HEK293 (cell line): ENCODE data around the gene SULF2.

Experiments
- CTCF ChIA-PET: fragments of 350-600 bp; formaldehyde crosslinking; extraction: SDS; loops from one replicate; lab custom pipeline; 2021; ENCODE audit warnings: antibody characterized with exemption; lab: Yijun Ruan, JAX
- POLR2A ChIA-PET: fragments of 300-600 bp; formaldehyde crosslinking; extraction: SDS; loops from one replicate; lab custom pipeline; 2020; ENCODE audit warnings: antibody characterized with exemption, inconsistent platforms; lab: Yijun Ruan, JAX
- H3K27ac ChIP-seq: fragments of 200-500 bp; sonication (Bioruptor generic); 2 replicates; pipeline ENCODE4 v1.5.1; 2014; ENCODE audit warnings: low read depth, low read length, control low read depth, inconsistent platforms; ENCODE audit errors: extremely low read depth
- H3K36me3 ChIP-seq, 2 experiments: fragments of 200-500 bp in 1 of 2; sonication (Bioruptor generic) in 1 of 2; 1 replicate in 1 of 2; 2 replicates in 1 of 2; pipeline ENCODE4 v1.5.1; 2014 to 2017; ENCODE audit warnings: inconsistent platforms in 2 of 2, low read length in 2 of 2; ENCODE audit not compliant: control insufficient read depth in 2 of 2, insufficient read depth in 1 of 2
- H3K4me1 ChIP-seq: fragments of 200-500 bp; sonication (Bioruptor generic); 2 replicates; pipeline ENCODE4 v1.5.1; 2014; ENCODE audit warnings: mild to moderate bottlenecking, low read length, inconsistent platforms; ENCODE audit not compliant: control insufficient read depth, insufficient read depth
- H3K4me3 ChIP-seq: 2 replicates; pipeline ENCODE4 v1.5.1; 2011; ENCODE audit warnings: low read depth, mild to moderate bottlenecking, control low read depth, low read length, moderate library complexity
- H3K9me3 ChIP-seq: fragments of 200-500 bp; sonication (Bioruptor generic); 2 replicates; pipeline ENCODE4 v1.5.1; 2014; ENCODE audit warnings: low read depth, low read length, inconsistent platforms; ENCODE audit not compliant: control insufficient read depth, insufficient read depth
- GLIS1 ChIP-seq: fragments of 450-650 bp; formaldehyde crosslinking; IDR thresholded peaks from 2 replicates; pipeline ENCODE4 v1.5.1; 2016; ENCODE audit warnings: missing biosample characterization, missing genetic modification characterization
- HOXD13 ChIP-seq: sonication (generic); formaldehyde crosslinking; IDR thresholded peaks from 2 replicates; pipeline ENCODE4 v1.8.0; 2022; ENCODE audit warnings: missing genetic modification reagents, borderline replicate concordance
- KLF1 ChIP-seq: fragments of 450-650 bp; formaldehyde crosslinking; IDR thresholded peaks from 2 replicates; pipeline ENCODE4 v1.5.1; 2016; ENCODE audit warnings: missing biosample characterization, missing genetic modification characterization
- OSR2 ChIP-seq: fragments of 450-650 bp; formaldehyde crosslinking; IDR thresholded peaks from 2 replicates; pipeline ENCODE4 v1.5.1; 2016; ENCODE audit warnings: missing biosample characterization, missing genetic modification characterization
- SETDB1 ChIP-seq: IDR thresholded peaks from one replicate; pipeline ENCODE4 v1.6.1; 2017; ENCODE audit warnings: mild to moderate bottlenecking, low read length, moderate library complexity, mixed read lengths; ENCODE audit not compliant: insufficient read length
- ZBTB20 ChIP-seq: fragments of 450-650 bp; formaldehyde crosslinking; IDR thresholded peaks from 2 replicates; pipeline ENCODE4 v1.5.1; 2016; ENCODE audit warnings: missing biosample characterization, missing genetic modification characterization
- ZFHX2 ChIP-seq: fragments of 450-650 bp; formaldehyde crosslinking; conservative IDR thresholded peaks from 2 replicates; pipeline ENCODE4 v1.5.1; 2016; ENCODE audit warnings: missing biosample characterization, missing genetic modification characterization
- ZNF10 ChIP-seq: fragments of 450-650 bp; formaldehyde crosslinking; IDR thresholded peaks from 2 replicates; pipeline ENCODE4 v1.5.1; 2017; ENCODE audit warnings: missing biosample characterization, missing genetic modification characterization
- ZNF175 ChIP-seq: fragments of 450-650 bp; formaldehyde crosslinking; IDR thresholded peaks from 2 replicates; pipeline ENCODE4 v1.5.1; 2016; ENCODE audit warnings: missing biosample characterization, missing genetic modification characterization
- ZNF292 ChIP-seq: fragments of 450-650 bp; formaldehyde crosslinking; IDR thresholded peaks from 2 replicates; pipeline ENCODE4 v1.5.1; 2016; ENCODE audit warnings: low read depth, missing biosample characterization, missing genetic modification characterization, borderline replicate concordance
- ZNF37A ChIP-seq: fragments of 450-650 bp; IDR thresholded peaks from 2 replicates; pipeline ENCODE4 v1.5.1; 2018; ENCODE audit warnings: missing biosample characterization, missing genetic modification characterization
- ZNF747 ChIP-seq: fragments of 450-650 bp; formaldehyde crosslinking; IDR thresholded peaks from 2 replicates; pipeline ENCODE4 v1.5.1; 2016; ENCODE audit warnings: missing biosample characterization, missing genetic modification characterization
- ZNF76 ChIP-seq: fragments of 450-650 bp; formaldehyde crosslinking; IDR thresholded peaks from 2 replicates; pipeline ENCODE4; 2016; ENCODE audit warnings: low read depth, missing biosample characterization, missing genetic modification characterization, borderline replicate concordance
- ZSCAN23 ChIP-seq: fragments of 450-650 bp; formaldehyde crosslinking; IDR thresholded peaks from 2 replicates; pipeline ENCODE4 v1.5.1; 2016; ENCODE audit warnings: missing biosample characterization, missing genetic modification characterization
- ZSCAN30 ChIP-seq: fragments of 450-650 bp; IDR thresholded peaks from 2 replicates; pipeline ENCODE4 v1.5.1; 2018; ENCODE audit warnings: missing biosample characterization, mild to moderate bottlenecking, missing genetic modification characterization, moderate library complexity
- TF ChIP-seq, protein P1 (sequence below): fragments of 450-650 bp; formaldehyde crosslinking; IDR thresholded peaks from 2 replicates; pipeline ENCODE4 v1.5.1; 2016; ENCODE audit warnings: missing biosample characterization, missing genetic modification characterization
- TF ChIP-seq, protein P2 (sequence below): fragments of 450-650 bp; formaldehyde crosslinking; IDR thresholded peaks from 2 replicates; pipeline ENCODE4 v1.5.1; 2016; ENCODE audit warnings: missing biosample characterization, missing genetic modification characterization, low read depth
- TF ChIP-seq, protein P3 (sequence below): fragments of 450-650 bp; formaldehyde crosslinking; IDR thresholded peaks from 2 replicates; pipeline ENCODE4 v1.5.1; 2016; ENCODE audit warnings: missing biosample characterization, missing genetic modification characterization

Gene SULF2

DNA sequence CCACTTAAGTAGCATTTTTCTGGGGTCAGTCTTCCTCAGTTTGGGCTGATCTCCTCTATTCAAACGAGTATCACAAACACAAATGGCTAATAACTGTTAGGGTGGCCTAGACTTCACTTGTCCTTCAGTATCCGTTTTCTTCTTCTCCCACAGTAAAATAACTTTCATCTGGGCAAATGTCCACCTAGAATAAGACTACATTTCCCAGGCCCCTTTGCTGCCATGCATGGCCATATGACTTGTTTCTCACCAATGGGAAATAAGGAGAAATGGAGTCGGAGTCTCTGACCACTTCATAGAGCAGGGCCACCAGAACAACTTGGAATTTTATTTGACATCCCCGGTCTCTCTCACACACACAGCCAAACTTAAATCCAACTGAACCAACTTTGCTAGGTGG, 51.4 kb downstream of the SULF2 start:
- CTCF ChIA-PET, result interaction anchor here (0.6 kb wide), 2 partner anchors 32 to 167 kb away, joined by 3 to 4 read pairs; no protein-coding TSS in a partner anchor
- TF ChIP-seq ZSCAN23 (tag by site-specific recombination) (no peak), ZFHX2 (tag by site-specific recombination) (no peak), ZNF10 (no peak)
- Histone ChIP-seq H3K9me3 (no peaks in the 10 kb centered on the region), H3K4me1 (no peaks in the 10 kb centered on the region), H3K36me3 (peaks cover 0 to 40% of the 10 kb centered on the region in 2 experiments; a peak in 2 of 3 replicates), H3K4me3 (no peak overlapping the region), H3K27ac (no peak overlapping the region)
- POLR2A ChIA-PET, result no interaction called here

DNA sequence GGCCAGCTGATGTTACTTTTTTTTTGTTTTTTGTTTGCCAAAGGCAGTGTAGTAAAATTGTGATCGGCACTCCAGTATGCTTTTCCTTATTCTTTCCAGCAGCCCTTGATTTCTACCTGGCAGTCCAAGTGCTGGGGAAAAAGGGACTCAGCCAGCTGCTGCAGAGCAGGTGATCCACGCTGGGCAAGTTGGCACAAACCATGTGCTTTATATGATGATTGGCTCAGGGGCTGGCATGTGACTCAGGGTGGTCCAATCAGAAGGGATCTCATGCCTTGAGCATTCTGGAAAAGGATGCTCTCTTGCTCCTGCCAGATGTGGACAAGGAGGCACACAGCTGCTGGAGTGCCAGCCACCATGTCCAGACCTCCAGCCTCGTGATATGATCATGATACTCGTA, 54.5 kb downstream of the SULF2 start:
- Histone ChIP-seq H3K36me3 (peaks cover 0 to 27% of the 10 kb centered on the region in 2 experiments; a peak in 2 of 3 replicates), H3K4me3 (no peak overlapping the region), H3K9me3 (no peaks in the 10 kb centered on the region), H3K27ac (no peak overlapping the region), H3K4me1 (no peaks in the 10 kb centered on the region)
- TF ChIP-seq OSR2 (no peak), KLF1 (tag by site-specific recombination) (no peak), ZNF292 (no peak), SETDB1 (no peak), ZSCAN30 (tag by site-specific recombination) (no peak), ZBTB20 (tag by site-specific recombination) (no peak), ZNF76 (tag by site-specific recombination) (no peak), GLIS1 (tag by site-specific recombination) (no peak), ZNF10 (no peak), ZNF37A (tag by site-specific recombination) (no peak), ZNF175 (no peak), ZNF747 (tag by site-specific recombination) (no peak), HOXD13 (CRISPR knock-in tag) (no peak)
- TF ChIP-seq, protein P1, sequence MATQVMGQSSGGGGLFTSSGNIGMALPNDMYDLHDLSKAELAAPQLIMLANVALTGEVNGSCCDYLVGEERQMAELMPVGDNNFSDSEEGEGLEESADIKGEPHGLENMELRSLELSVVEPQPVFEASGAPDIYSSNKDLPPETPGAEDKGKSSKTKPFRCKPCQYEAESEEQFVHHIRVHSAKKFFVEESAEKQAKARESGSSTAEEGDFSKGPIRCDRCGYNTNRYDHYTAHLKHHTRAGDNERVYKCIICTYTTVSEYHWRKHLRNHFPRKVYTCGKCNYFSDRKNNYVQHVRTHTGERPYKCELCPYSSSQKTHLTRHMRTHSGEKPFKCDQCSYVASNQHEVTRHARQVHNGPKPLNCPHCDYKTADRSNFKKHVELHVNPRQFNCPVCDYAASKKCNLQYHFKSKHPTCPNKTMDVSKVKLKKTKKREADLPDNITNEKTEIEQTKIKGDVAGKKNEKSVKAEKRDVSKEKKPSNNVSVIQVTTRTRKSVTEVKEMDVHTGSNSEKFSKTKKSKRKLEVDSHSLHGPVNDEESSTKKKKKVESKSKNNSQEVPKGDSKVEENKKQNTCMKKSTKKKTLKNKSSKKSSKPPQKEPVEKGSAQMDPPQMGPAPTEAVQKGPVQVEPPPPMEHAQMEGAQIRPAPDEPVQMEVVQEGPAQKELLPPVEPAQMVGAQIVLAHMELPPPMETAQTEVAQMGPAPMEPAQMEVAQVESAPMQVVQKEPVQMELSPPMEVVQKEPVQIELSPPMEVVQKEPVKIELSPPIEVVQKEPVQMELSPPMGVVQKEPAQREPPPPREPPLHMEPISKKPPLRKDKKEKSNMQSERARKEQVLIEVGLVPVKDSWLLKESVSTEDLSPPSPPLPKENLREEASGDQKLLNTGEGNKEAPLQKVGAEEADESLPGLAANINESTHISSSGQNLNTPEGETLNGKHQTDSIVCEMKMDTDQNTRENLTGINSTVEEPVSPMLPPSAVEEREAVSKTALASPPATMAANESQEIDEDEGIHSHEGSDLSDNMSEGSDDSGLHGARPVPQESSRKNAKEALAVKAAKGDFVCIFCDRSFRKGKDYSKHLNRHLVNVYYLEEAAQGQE (tag by site-specific recombination), result no peak
- TF ChIP-seq, protein P2, sequence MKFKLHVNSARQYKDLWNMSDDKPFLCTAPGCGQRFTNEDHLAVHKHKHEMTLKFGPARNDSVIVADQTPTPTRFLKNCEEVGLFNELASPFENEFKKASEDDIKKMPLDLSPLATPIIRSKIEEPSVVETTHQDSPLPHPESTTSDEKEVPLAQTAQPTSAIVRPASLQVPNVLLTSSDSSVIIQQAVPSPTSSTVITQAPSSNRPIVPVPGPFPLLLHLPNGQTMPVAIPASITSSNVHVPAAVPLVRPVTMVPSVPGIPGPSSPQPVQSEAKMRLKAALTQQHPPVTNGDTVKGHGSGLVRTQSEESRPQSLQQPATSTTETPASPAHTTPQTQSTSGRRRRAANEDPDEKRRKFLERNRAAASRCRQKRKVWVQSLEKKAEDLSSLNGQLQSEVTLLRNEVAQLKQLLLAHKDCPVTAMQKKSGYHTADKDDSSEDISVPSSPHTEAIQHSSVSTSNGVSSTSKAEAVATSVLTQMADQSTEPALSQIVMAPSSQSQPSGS, result no peak
- TF ChIP-seq, protein P3, sequence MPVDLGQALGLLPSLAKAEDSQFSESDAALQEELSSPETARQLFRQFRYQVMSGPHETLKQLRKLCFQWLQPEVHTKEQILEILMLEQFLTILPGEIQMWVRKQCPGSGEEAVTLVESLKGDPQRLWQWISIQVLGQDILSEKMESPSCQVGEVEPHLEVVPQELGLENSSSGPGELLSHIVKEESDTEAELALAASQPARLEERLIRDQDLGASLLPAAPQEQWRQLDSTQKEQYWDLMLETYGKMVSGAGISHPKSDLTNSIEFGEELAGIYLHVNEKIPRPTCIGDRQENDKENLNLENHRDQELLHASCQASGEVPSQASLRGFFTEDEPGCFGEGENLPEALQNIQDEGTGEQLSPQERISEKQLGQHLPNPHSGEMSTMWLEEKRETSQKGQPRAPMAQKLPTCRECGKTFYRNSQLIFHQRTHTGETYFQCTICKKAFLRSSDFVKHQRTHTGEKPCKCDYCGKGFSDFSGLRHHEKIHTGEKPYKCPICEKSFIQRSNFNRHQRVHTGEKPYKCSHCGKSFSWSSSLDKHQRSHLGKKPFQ (tag by site-specific recombination), result no peak
- ChIA-PET POLR2A (no interaction called here), CTCF (no interaction called here)
